Endothelial cell of umbilical vein (primary cell): ENCODE measurements around the gene AFG3L2.

ENCODE experiments used
- EZH2 ChIP-seq: IDR thresholded peaks from 2 replicates; pipeline ENCODE4 v1.6.1; 2012; ENCODE audit warnings: borderline replicate concordance, low read depth, mild to moderate bottlenecking, moderate library complexity, low read length, inconsistent platforms; ENCODE audit not compliant: severe bottlenecking
- FOS ChIP-seq: IDR thresholded peaks from 2 replicates; pipeline ENCODE4 v1.6.1; 2011; ENCODE audit warnings: mild to moderate bottlenecking, low read length, moderate library complexity, borderline replicate concordance; ENCODE audit not compliant: insufficient read depth
- JUN ChIP-seq: IDR thresholded peaks from 2 replicates; pipeline ENCODE4 v1.6.1; 2011; ENCODE audit warnings: borderline replicate concordance, low read depth; ENCODE audit not compliant: insufficient read length, insufficient read depth
- MAX ChIP-seq: IDR thresholded peaks from 2 replicates; pipeline ENCODE4 v1.6.1; 2011; ENCODE audit not compliant: insufficient read depth, insufficient read length
- POLR2A ChIP-seq: IDR thresholded peaks from 2 replicates; pipeline ENCODE4 v1.6.1; 2012; ENCODE audit warnings: low read depth, mild to moderate bottlenecking, control low read depth, low read length
- POLR2AphosphoS5 ChIP-seq: IDR thresholded peaks from 2 replicates; pipeline ENCODE4 v1.6.1; 2012; ENCODE audit warnings: low read depth, mild to moderate bottlenecking, control low read depth, low read length, moderate library complexity; ENCODE audit not compliant: insufficient read depth
- TF ChIP-seq, protein P1 (sequence below), 2 donors: IDR thresholded peaks; 1 replicate in 1 of 2; 2 replicates in 1 of 2; pipeline ENCODE4 v1.5.1; 2011; ENCODE audit warnings: low read length in 2 of 2, mild to moderate bottlenecking in 2 of 2, moderate library complexity in 2 of 2, control low read depth in 1 of 2, inconsistent platforms in 1 of 2, low read depth in 1 of 2; ENCODE audit not compliant: insufficient read depth in 1 of 2; ENCODE audit errors: extremely low read depth in 1 of 2

DNA sequence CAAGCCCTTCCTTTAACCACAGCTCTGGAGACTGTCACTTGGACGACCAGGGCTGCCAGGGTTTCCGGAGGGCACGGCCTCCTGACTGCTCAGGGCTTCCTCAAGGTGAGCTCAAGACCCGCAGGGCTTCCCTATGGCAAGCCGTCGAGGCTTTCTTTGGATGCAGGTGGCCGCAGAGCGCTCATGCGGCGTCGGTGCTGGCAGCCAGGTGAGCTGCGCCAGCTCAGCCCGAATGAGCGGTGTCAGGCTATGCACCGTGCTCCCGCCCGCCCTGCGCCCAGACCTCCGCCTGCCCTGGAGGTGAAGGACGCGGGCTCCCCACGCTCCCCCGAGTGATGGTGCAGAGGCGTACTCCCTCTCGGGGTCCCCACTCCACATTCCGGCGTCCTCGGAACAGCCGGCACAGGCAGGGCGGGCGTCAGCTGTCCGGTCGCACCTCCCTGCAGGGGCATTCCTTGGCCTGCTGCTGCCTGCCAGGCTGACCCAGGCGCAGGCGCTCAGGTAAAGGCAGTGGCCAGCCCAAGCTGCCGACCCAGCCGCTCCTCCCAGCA, 89.8 kb downstream of the AFG3L2 start:
- TF ChIP-seq FOS (no peak), POLR2A (no peak), POLR2AphosphoS5 (no peak), JUN (no peak), EZH2 (no peak), MAX (no peak)
- TF ChIP-seq, protein P1, sequence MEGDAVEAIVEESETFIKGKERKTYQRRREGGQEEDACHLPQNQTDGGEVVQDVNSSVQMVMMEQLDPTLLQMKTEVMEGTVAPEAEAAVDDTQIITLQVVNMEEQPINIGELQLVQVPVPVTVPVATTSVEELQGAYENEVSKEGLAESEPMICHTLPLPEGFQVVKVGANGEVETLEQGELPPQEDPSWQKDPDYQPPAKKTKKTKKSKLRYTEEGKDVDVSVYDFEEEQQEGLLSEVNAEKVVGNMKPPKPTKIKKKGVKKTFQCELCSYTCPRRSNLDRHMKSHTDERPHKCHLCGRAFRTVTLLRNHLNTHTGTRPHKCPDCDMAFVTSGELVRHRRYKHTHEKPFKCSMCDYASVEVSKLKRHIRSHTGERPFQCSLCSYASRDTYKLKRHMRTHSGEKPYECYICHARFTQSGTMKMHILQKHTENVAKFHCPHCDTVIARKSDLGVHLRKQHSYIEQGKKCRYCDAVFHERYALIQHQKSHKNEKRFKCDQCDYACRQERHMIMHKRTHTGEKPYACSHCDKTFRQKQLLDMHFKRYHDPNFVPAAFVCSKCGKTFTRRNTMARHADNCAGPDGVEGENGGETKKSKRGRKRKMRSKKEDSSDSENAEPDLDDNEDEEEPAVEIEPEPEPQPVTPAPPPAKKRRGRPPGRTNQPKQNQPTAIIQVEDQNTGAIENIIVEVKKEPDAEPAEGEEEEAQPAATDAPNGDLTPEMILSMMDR (IDR thresholded peaks at IDR 0.05; ENCODE audit: extremely low read depth in 1 of 2, insufficient read depth in 1 of 2, low read depth in 1 of 2, low read length in 2 of 2): no peak
